Measurements from ENCODE around the gene FOSB. TPM values are rescaled to one million over a fixed set of nuclear protein-coding genes. Genes with fewer than 3 reads are reported as not detected.

FOSB gene
- total RNA-seq, 4 donors from 2014 or later = 1.9 to 38.0 (median 15.6) TPM

DNA sequence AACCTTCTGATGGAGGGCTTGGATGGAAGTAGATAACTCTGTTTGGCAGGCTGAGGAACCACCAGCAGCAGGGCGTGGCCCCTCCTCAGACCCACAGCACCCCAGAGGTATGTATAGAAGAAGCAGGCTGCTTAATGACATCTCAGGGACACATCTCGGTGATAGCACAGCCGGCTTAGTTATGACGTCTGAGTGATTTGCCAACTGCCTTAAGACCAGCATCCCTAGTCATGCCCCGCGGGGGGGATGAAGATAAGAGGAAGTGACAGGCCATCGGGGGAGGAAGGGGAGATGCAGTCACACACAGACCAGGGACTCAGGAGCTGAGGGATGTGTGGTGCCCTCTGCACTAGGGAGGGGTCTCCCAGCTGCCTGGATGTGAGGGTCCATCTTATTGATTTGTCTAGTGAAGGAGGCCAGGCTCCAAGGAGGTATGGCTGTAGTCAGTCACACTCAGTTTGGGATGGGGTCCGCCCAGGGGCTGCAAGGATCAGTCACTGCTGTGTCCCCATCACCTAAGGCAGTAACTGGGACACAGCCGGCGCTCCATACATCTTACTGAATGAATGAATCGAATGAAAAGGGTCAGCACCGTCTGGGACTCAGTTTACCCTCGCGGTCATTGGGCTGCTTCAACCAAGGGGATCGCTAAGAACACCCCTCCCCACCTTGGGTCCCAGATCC is 24.9 kb upstream of the FOSB start:
- Histone ChIP-seq H3K27ac (peak overlapping the region; percentile 0 to 99 (median 89)), H3K27me3 (no peaks in the 10 kb centered on the region), H3K4me3 (peak overlapping the region in 1 of 2 donors; percentile 59), H3K36me3 (no peaks in the 10 kb centered on the region), H3K9me3 (no peaks in the 10 kb centered on the region), H3K4me1 (peaks cover 3 to 47% (median 17%) of the 10 kb centered on the region in 3 donors)
- WGBS, 2 donors (ENCODE audit: low coverage in 1 of 2) = 29 to 33% methylated on average over 1 to 4 of the region's 15 CpGs
- no peak for ATAC-seq
- TF ChIP-seq POLR2AphosphoS5 (IDR thresholded peaks at IDR 0.05) (no peak), POLR2A (IDR thresholded peaks at IDR 0.05) (no peak), EP300 (IDR thresholded peaks at IDR 0.05) (no peak)
- TF ChIP-seq, protein P1, sequence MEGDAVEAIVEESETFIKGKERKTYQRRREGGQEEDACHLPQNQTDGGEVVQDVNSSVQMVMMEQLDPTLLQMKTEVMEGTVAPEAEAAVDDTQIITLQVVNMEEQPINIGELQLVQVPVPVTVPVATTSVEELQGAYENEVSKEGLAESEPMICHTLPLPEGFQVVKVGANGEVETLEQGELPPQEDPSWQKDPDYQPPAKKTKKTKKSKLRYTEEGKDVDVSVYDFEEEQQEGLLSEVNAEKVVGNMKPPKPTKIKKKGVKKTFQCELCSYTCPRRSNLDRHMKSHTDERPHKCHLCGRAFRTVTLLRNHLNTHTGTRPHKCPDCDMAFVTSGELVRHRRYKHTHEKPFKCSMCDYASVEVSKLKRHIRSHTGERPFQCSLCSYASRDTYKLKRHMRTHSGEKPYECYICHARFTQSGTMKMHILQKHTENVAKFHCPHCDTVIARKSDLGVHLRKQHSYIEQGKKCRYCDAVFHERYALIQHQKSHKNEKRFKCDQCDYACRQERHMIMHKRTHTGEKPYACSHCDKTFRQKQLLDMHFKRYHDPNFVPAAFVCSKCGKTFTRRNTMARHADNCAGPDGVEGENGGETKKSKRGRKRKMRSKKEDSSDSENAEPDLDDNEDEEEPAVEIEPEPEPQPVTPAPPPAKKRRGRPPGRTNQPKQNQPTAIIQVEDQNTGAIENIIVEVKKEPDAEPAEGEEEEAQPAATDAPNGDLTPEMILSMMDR (IDR thresholded peaks at IDR 0.05) = no peak

DNA sequence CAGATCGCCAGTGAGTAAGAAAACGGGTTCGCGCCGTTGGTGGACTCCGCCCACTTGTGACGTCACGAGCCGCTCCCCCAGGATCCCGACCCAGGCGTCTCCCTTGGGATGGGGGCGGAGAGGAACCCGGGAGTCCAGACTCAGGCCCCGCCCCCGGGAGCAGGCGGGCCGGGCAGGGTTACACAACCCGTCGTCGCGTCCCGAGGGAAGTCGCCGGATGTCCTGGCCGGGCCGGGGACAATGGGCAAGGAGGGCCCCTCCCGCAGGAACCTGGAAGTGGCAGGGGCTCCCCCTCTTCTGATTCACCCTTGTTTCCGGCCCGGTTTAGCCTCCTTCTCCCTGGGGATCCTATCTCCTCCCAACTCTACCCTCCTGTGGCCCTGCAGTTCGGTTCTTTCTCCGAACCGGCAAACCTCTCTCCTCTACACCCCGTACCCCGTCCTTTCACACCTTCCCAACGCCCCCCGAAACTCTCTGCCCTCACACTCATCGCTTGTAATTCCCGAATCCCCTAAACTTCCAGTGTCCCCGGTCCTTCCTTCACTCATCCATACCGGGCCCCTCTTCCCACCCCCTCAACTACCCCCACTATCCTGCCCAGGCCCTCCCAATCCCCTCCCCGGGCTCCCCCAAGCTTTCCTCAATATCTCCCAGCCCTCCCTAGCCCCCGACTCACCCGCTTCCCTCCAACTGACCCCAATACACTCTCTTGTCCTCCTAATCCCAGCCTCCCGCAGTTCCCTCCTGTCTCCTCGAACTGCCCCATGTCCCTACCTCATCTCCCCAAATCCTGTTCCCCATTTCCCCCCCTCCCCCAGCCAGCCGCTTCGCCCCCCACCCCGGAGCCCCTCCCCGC is 24.1 kb upstream of the FOSB start:
- no peaks in the 10 kb centered on the region for H3K36me3 ChIP-seq
- TF ChIP-seq POLR2AphosphoS5 (IDR thresholded peaks at IDR 0.05) = peak; percentile 93
- peak; percentile 48 to 49 for TF ChIP-seq POLR2A (IDR thresholded peaks at IDR 0.05)
- no peak for TF ChIP-seq EP300 (IDR thresholded peaks at IDR 0.05)
- TF ChIP-seq, protein P1 (IDR thresholded peaks at IDR 0.05) = no peak
- peaks cover 3 to 54% (median 17%) of the 10 kb centered on the region in 3 donors for H3K4me1 ChIP-seq
- H3K27ac ChIP-seq = peak overlapping the region; percentile 76 to 99 (median 89)
- 0 to 1% methylated on average over 22 to 23 of the region's 49 CpGs for WGBS, 2 donors (ENCODE audit: low coverage in 1 of 2)
- no peaks in the 10 kb centered on the region for H3K9me3 ChIP-seq
- no peaks in the 10 kb centered on the region for H3K27me3 ChIP-seq
- H3K4me3 ChIP-seq = peak overlapping the region; percentile 35 to 59
- peak; percentile 86 for ATAC-seq

- Histone ChIP-seq H3K4me1 (peaks cover 3 to 55% (median 17%) of the 10 kb centered on the region in 3 donors), H3K27me3 (no peaks in the 10 kb centered on the region), H3K4me3 (peak overlapping the region; percentile 35 to 59), H3K9me3 (no peaks in the 10 kb centered on the region), H3K36me3 (no peaks in the 10 kb centered on the region), H3K27ac (peak overlapping the region; percentile 76 to 99 (median 89))
- 15 to 21% methylated on average over 15 to 19 of the region's 47 CpGs for WGBS, 2 donors (ENCODE audit: low coverage in 1 of 2)
- TF ChIP-seq EP300 (IDR thresholded peaks at IDR 0.05) = no peak
- TF ChIP-seq POLR2AphosphoS5 (IDR thresholded peaks at IDR 0.05) = peak; percentile 61
- peak; percentile 31 to 44 for TF ChIP-seq POLR2A (IDR thresholded peaks at IDR 0.05)
- TF ChIP-seq, protein P1 (IDR thresholded peaks at IDR 0.05) = peak in 1 of 4 experiments; percentile 18
- ATAC-seq = peak; percentile 79
These were observed 23.3 kb upstream of the FOSB start for GRCh38 chr19:45444318-45445041.

- Histone ChIP-seq H3K36me3 (no peaks in the 10 kb centered on the region), H3K9me3 (no peaks in the 10 kb centered on the region), H3K4me1 (peaks cover 3 to 59% (median 21%) of the 10 kb centered on the region in 3 donors), H3K4me3 (no peak overlapping the region), H3K27me3 (no peaks in the 10 kb centered on the region), H3K27ac (peak overlapping the region in 3 of 4 donors; percentile 87 to 99 (median 91))
- 94% methylated on average over 3 of the region's 4 CpGs; no CpG with 5 or more reads in 1 of the 2 donors for WGBS, 2 donors (ENCODE audit: low coverage in 1 of 2)
- TF ChIP-seq EP300 (IDR thresholded peaks at IDR 0.05) = no peak
- no peak for TF ChIP-seq POLR2AphosphoS5 (IDR thresholded peaks at IDR 0.05)
- TF ChIP-seq POLR2A (IDR thresholded peaks at IDR 0.05) = no peak
- TF ChIP-seq, protein P1 (IDR thresholded peaks at IDR 0.05) = no peak
- ATAC-seq = no peak
These were observed 22.7 kb upstream of the FOSB start for GRCh38 chr19:45445139-45445538.

Measured in gastroesophageal sphincter (tissue), 4 donors.